ENCODE measurements around the gene PIAS3. TPM values are rescaled to one million over a fixed set of nuclear protein-coding genes. Genes with fewer than 3 reads are reported as not detected.
A peak's percentile ranks its signal among the peaks of the same experiment; 100 is the strongest.

Gene PIAS3
- total and polyA plus RNA-seq, 2 donors (not counting 3 experiments of a cell fraction or from before 2014, with no cell fraction given): 50.1 to 71.8 TPM

GRCh38 chr1:145886816-145887215 lies 27.9 kb upstream of the PIAS3 start:
- Histone ChIP-seq H3K36me3 (ENCODE audit: control insufficient read depth in 2 of 2, extremely low read depth in 1 of 2, insufficient read depth in 2 of 2, low read length in 2 of 2) (no peaks in the 10 kb centered on the region), H3K9me1 (replicated peaks; ENCODE audit: control insufficient read depth, extremely low read depth, insufficient read depth, low read length) (no peaks in the 10 kb centered on the region), H3K27me3 (ENCODE audit: control insufficient read depth in 2 of 2, insufficient read depth in 2 of 2, low read length in 2 of 2) (no peaks in the 10 kb centered on the region), H3K4me2 (ENCODE audit: insufficient read depth, low read length) (no peak overlapping the region), H3K4me1 (ENCODE audit: control insufficient read depth, extremely low read depth, insufficient read depth, low read length) (peaks cover 33% of the 10 kb centered on the region), H4K20me1 (replicated peaks; ENCODE audit: control insufficient read depth, extremely low read depth, insufficient read depth, low read length) (no peaks in the 10 kb centered on the region), H3K9ac (replicated peaks; ENCODE audit: extremely low read depth, insufficient read depth, low read length) (no peak overlapping the region), H3K27ac (ENCODE audit: insufficient read depth, low read depth, low read length) (no peak overlapping the region), H3K9me3 (replicated peaks; ENCODE audit: control insufficient read depth, insufficient read depth, low read length) (no peaks in the 10 kb centered on the region), H2AFZ (ENCODE audit: low read depth, low read length) (peak overlapping the region; percentile 49), H3K4me3 (replicated peaks in 1 of 3; ENCODE audit: insufficient read depth in 1 of 3, low read depth in 1 of 3, low read length in 3 of 3) (no peak overlapping the region), H3K79me2 (ENCODE audit: control insufficient read depth, insufficient read depth, low read length) (no peaks in the 10 kb centered on the region)
- intact Hi-C loops (cut with micrococcal nuclease) (no loop called here), dilution Hi-C loops (cut with MboI; ENCODE audit: extremely low pct_ligation_motif_present, low sequenced_read_pairs) (no loop called here)
- DNase-seq (ENCODE audit: low read depth, low spot score) (peak; percentile 23), FAIRE-seq (no peak)
- POLR2A ChIA-PET: interaction anchor here (0.7 kb wide), 1 partner anchor 13 kb away, joined by 3 read pairs; no protein-coding TSS in a partner anchor
- CTCF ChIA-PET: interaction anchor here (3.1 to 8.9 kb wide), 2 partner anchors 28 to 40 kb away, joined by 21 to 152 read pairs; partner anchors contain the start of genes NUDT17 and PIAS3
- BruUV-seq (replicated peaks): no TSS peak
- TF ChIP-seq GATA2 (IDR thresholded peaks at IDR 0.05; ENCODE audit: insufficient read depth, insufficient read length, low read depth, low read length): no peak
- no peak for TF ChIP-seq FOS (IDR thresholded peaks at IDR 0.05; ENCODE audit: borderline replicate concordance, insufficient read depth, low read length)
- no peak for TF ChIP-seq MYC (IDR thresholded peaks at IDR 0.05; ENCODE audit: low read depth, low read length)
- no peak for TF ChIP-seq POLR2AphosphoS5 (IDR thresholded peaks at IDR 0.05; ENCODE audit: insufficient read depth, low read depth, low read length)
- no peak for TF ChIP-seq JUN (IDR thresholded peaks at IDR 0.05; ENCODE audit: borderline replicate concordance, insufficient read depth, insufficient read length, low read depth)
- no peak for TF ChIP-seq POLR2A (IDR thresholded peaks at IDR 0.05; ENCODE audit: low read depth, low read length)
- no peak for TF ChIP-seq CTCF (IDR thresholded peaks at IDR 0.05; ENCODE audit: extremely low read depth in 1 of 2, insufficient read depth in 1 of 2, low read depth in 1 of 2, low read length in 2 of 2)
- no peak for TF ChIP-seq MAX (IDR thresholded peaks at IDR 0.05; ENCODE audit: insufficient read depth, insufficient read length)
- no peak for TF ChIP-seq EZH2 (IDR thresholded peaks at IDR 0.05; ENCODE audit: borderline replicate concordance, low read depth, low read length, severe bottlenecking)
